ENCODE results near the gene FOXL1.

DNA sequence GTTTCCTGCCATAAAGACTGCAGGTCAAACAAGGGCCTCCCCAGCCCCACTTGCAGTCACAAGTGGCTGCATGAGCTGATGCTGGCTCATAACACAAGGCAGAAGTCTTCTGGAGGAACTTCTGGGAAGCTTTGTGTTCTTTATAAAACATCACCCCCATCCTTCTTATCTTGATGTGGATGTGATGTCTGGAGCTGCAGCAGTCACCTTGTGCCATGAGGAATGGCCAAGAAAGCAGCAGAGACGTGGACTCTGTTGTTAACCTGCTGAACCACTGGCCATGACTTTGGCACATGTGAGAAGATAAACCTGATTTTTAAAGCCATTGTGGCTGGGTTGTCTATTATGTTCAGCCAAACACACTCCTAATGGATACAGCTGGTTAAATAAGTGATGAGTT is 41.8 kb downstream of the FOXL1 start:
- TF ChIP-seq, protein P1, sequence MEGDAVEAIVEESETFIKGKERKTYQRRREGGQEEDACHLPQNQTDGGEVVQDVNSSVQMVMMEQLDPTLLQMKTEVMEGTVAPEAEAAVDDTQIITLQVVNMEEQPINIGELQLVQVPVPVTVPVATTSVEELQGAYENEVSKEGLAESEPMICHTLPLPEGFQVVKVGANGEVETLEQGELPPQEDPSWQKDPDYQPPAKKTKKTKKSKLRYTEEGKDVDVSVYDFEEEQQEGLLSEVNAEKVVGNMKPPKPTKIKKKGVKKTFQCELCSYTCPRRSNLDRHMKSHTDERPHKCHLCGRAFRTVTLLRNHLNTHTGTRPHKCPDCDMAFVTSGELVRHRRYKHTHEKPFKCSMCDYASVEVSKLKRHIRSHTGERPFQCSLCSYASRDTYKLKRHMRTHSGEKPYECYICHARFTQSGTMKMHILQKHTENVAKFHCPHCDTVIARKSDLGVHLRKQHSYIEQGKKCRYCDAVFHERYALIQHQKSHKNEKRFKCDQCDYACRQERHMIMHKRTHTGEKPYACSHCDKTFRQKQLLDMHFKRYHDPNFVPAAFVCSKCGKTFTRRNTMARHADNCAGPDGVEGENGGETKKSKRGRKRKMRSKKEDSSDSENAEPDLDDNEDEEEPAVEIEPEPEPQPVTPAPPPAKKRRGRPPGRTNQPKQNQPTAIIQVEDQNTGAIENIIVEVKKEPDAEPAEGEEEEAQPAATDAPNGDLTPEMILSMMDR (optimal IDR thresholded peaks at IDR 0.05 in 1 of 3, IDR thresholded peaks at IDR 0.05 in 1 of 3, conservative IDR thresholded peaks at IDR 0.05 in 1 of 3; ENCODE audit: extremely low read depth in 1 of 3, insufficient read depth in 2 of 3, low read length in 3 of 3): no peak
- no peak for TF ChIP-seq EZH2 (IDR thresholded peaks at IDR 0.05; ENCODE audit: low read length)

Measured in keratinocyte (primary cell).